ENCODE measurements around the gene FAM47E. TPM values are rescaled to one million over a fixed set of nuclear protein-coding genes. Genes with fewer than 3 reads are reported as not detected.
A peak's percentile ranks its signal among the peaks of the same experiment; 100 is the strongest.

FAM47E gene
- total RNA-seq, 1 experiment from 2014 or later = 1.0 TPM

- Mint-ChIP-seq H3K4me1 (ENCODE audit: insufficient read depth, unreplicated experiment) (peaks cover 16% of the 10 kb centered on the region), H3K4me3 (ENCODE audit: unreplicated experiment) (no peak overlapping the region), H3K9me3 (ENCODE audit: unreplicated experiment) (no peaks in the 10 kb centered on the region), H3K36me3 (ENCODE audit: insufficient read depth, unreplicated experiment) (peaks cover 21% of the 10 kb centered on the region), H3K27me3 (ENCODE audit: insufficient read depth, unreplicated experiment) (no peaks in the 10 kb centered on the region), H3K27ac (ENCODE audit: low read depth, unreplicated experiment) (peak overlapping the region; percentile 19)
- intact Hi-C loops (cut with micrococcal nuclease) = no loop called here
- POLR2A ChIA-PET = interaction anchor here (0.9 to 3.1 kb wide), 2 partner anchors 7 to 10 kb away, joined by 3 to 16 read pairs; partner anchors contain the start of gene SCARB2
- no peak for DNase-seq (ENCODE audit: unreplicated experiment)
- TF ChIP-seq CTCF (IDR thresholded peaks at IDR 0.05; ENCODE audit: unreplicated experiment) = no peak
- BruUV-seq (replicated peaks) = no TSS peak
- CTCF ChIA-PET = interaction anchor here (0.6 to 2.1 kb wide), 3 partner anchors 25 to 250 kb away, joined by 3 to 8 read pairs (median 4); no protein-coding TSS in a partner anchor
Observed at GRCh38 chr4:76205476-76205875, 46.0 kb upstream of the FAM47E start.

- TF ChIP-seq CTCF (IDR thresholded peaks at IDR 0.05; ENCODE audit: unreplicated experiment) = no peak
- POLR2A ChIA-PET = interaction anchor here (1.3 to 10.1 kb wide), 2 partner anchors 8 to 101 kb away, joined by 4 to 90 read pairs; no protein-coding TSS in a partner anchor
- Mint-ChIP-seq H3K27ac (ENCODE audit: low read depth, unreplicated experiment) (peak overlapping the region; percentile 19), H3K9me3 (ENCODE audit: unreplicated experiment) (no peaks in the 10 kb centered on the region), H3K4me1 (ENCODE audit: insufficient read depth, unreplicated experiment) (peaks cover 18% of the 10 kb centered on the region), H3K36me3 (ENCODE audit: insufficient read depth, unreplicated experiment) (peaks cover 21% of the 10 kb centered on the region), H3K27me3 (ENCODE audit: insufficient read depth, unreplicated experiment) (no peaks in the 10 kb centered on the region), H3K4me3 (ENCODE audit: unreplicated experiment) (no peak overlapping the region)
- no TSS peak for BruUV-seq (replicated peaks)
- CTCF ChIA-PET = interaction anchor here (1.0 kb wide), 1 partner anchor 224 kb away, joined by 3 read pairs; no protein-coding TSS in a partner anchor
- DNase-seq (ENCODE audit: unreplicated experiment) = no peak
- intact Hi-C loops (cut with micrococcal nuclease) = no loop called here
Observed at GRCh38 chr4:76206222-76206942, 45.1 kb upstream of the FAM47E start.

GRCh38 chr4:76207549-76207948 is 44.0 kb upstream of the FAM47E start:
- Mint-ChIP-seq H3K4me1 (ENCODE audit: insufficient read depth, unreplicated experiment) (peaks cover 30% of the 10 kb centered on the region), H3K9me3 (ENCODE audit: unreplicated experiment) (no peaks in the 10 kb centered on the region), H3K36me3 (ENCODE audit: insufficient read depth, unreplicated experiment) (peaks cover 21% of the 10 kb centered on the region), H3K27me3 (ENCODE audit: insufficient read depth, unreplicated experiment) (no peaks in the 10 kb centered on the region), H3K27ac (ENCODE audit: low read depth, unreplicated experiment) (peak overlapping the region; percentile 98), H3K4me3 (ENCODE audit: unreplicated experiment) (peak overlapping the region; percentile 74)
- no TSS peak for BruUV-seq (replicated peaks)
- intact Hi-C loops (cut with micrococcal nuclease) = no loop called here
- ChIA-PET CTCF (interaction anchor here (1.0 to 2.0 kb wide), 2 partner anchors 99 to 223 kb away, joined by 3 to 6 read pairs; partner anchors contain the start of gene STBD1), POLR2A (interaction anchor here (0.8 to 10.1 kb wide), 4 partner anchors 9 to 177 kb away, joined by 4 to 90 read pairs (median 4); no protein-coding TSS in a partner anchor)
- no peak for TF ChIP-seq CTCF (IDR thresholded peaks at IDR 0.05; ENCODE audit: unreplicated experiment)
- DNase-seq (ENCODE audit: unreplicated experiment) = no peak

GRCh38 chr4:76208005-76208765 is 43.3 kb upstream of the FAM47E start:
- peak; percentile 83 for DNase-seq (ENCODE audit: unreplicated experiment)
- H3K27me3 Mint-ChIP-seq (ENCODE audit: insufficient read depth, unreplicated experiment) = no peaks in the 10 kb centered on the region
- H3K9me3 Mint-ChIP-seq (ENCODE audit: unreplicated experiment) = no peaks in the 10 kb centered on the region
- no TSS peak for BruUV-seq (replicated peaks)
- TF ChIP-seq CTCF (IDR thresholded peaks at IDR 0.05; ENCODE audit: unreplicated experiment) = no peak
- peak overlapping the region; percentile 74 for H3K4me3 Mint-ChIP-seq (ENCODE audit: unreplicated experiment)
- CTCF ChIA-PET = interaction anchor here (0.8 to 2.0 kb wide), 3 partner anchors 10 to 99 kb away, joined by 3 to 6 read pairs (median 6); partner anchors contain the start of gene STBD1
- H3K4me1 Mint-ChIP-seq (ENCODE audit: insufficient read depth, unreplicated experiment) = peaks cover 34% of the 10 kb centered on the region
- H3K36me3 Mint-ChIP-seq (ENCODE audit: insufficient read depth, unreplicated experiment) = peaks cover 21% of the 10 kb centered on the region
- peak overlapping the region; percentile 98 for H3K27ac Mint-ChIP-seq (ENCODE audit: low read depth, unreplicated experiment)
- intact Hi-C loops (cut with micrococcal nuclease) = no loop called here
- POLR2A ChIA-PET = interaction anchor here (0.6 to 10.1 kb wide), 13 partner anchors 10 to 735 kb away, joined by 3 to 90 read pairs (median 4); partner anchors contain the start of genes SHROOM3 and STBD1

All from MCF 10A (cell line).